ENCODE data around the gene FLOT1.
A peak's percentile ranks its signal among the peaks of the same experiment; 100 is the strongest.

Gene FLOT1

DNA sequence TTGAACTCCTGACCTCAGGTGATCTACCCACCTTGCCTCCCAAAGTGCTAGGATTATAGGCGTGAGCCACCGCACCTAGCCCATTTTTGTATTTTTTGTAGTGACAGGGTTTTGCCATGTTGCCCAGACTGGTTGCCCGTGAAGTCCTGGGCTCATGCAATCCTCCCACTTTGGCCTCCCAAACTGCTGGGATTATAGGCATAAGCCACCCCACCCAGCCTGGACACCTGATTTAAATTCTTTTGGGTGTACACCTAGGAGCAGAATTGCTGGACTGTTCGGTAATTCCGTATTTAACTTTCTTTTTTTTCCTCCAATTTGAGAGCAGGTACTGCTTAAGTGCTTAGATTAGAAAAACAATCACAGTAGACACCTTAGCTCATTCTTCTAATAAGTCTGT lies 46.1 kb downstream of the FLOT1 start:
- Histone ChIP-seq H3K27me3 (no peaks in the 10 kb centered on the region), H3K36me3 (peaks cover 49% of the 10 kb centered on the region), H3K4me3 (no peak overlapping the region), H3K4me1 (peaks cover 11% of the 10 kb centered on the region), H3K4me2 (no peak overlapping the region), H3K9ac (no peak overlapping the region), H3K9me3 (no peaks in the 10 kb centered on the region), H4K20me1 (no peaks in the 10 kb centered on the region), H3K27ac (no peak overlapping the region)
- TF ChIP-seq Cebpa-rat (IDR thresholded peaks at IDR 0.05) = no peak

- H4K20me1 ChIP-seq = no peaks in the 10 kb centered on the region
- peaks cover 34% of the 10 kb centered on the region for H3K4me1 ChIP-seq
- no peaks in the 10 kb centered on the region for H3K9me3 ChIP-seq
- H3K27ac ChIP-seq = peak overlapping the region; percentile 100
- TF ChIP-seq Cebpa-rat (IDR thresholded peaks at IDR 0.05) = no peak
- H3K27me3 ChIP-seq = no peaks in the 10 kb centered on the region
- peak overlapping the region; percentile 100 for H3K4me2 ChIP-seq
- H3K4me3 ChIP-seq = peak overlapping the region; percentile 91
- peak overlapping the region; percentile 100 for H3K9ac ChIP-seq
- H3K36me3 ChIP-seq = peaks cover 7% of the 10 kb centered on the region; the same call in 1 of the 2 replicates
Measured at GRCh38 chr6:30691208-30691847, 51.2 kb downstream of the FLOT1 start.

- H3K27ac ChIP-seq = peak within 1 kb of the TSS; percentile 100
Measured at GRCh38 chr6:30690403-30691207, 51.9 kb downstream of the FLOT1 start, which contains the start of gene NRM. Gene NRM, minus strand, starts transcription at chr6:30690984. Its CDS starts 10 bp downstream, at chr6:30690974.

DNA sequence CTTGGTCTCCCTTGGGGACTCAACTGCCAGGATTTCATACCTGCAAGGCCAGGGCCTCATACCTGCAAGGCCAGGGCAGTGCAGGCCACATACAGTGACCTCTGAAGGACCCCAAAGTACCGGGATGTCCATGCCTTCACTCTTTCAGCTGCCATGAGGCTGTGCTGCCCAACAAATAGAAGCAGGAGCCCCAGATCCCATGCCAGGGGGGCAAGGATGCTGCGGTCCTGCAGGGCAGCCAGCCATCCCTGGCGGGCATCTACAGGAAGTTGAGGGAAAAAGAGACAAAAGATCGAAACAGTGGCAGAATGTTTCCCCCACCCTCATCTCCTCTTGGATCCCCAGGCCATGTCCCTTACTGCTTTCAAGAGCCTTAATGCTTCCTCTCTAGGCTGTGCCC lies 52.5 kb downstream of the FLOT1 start:
- Histone ChIP-seq H3K27ac (peak overlapping the region; percentile 100), H3K4me2 (peak overlapping the region; percentile 100), H3K36me3 (peaks cover 3% of the 10 kb centered on the region; the same call in 1 of the 2 replicates), H3K9me3 (no peaks in the 10 kb centered on the region), H3K9ac (peak overlapping the region; percentile 100), H3K4me1 (peaks cover 34% of the 10 kb centered on the region), H3K27me3 (no peaks in the 10 kb centered on the region), H3K4me3 (peak overlapping the region; percentile 91), H4K20me1 (peaks cover 7% of the 10 kb centered on the region; the same call in 1 of the 2 replicates)
- TF ChIP-seq Cebpa-rat (IDR thresholded peaks at IDR 0.05) = no peak

More at GRCh38 chr6:30690403-30691207, 51.9 kb downstream of the FLOT1 start, which contains the start of gene NRM:
- Histone ChIP-seq H3K4me2 (peak within 1 kb of the TSS; percentile 100), H3K4me3 (peak within 1 kb of the TSS; percentile 91), H3K4me1 (peaks cover 34% of the 10 kb centered on the region), H4K20me1 (peaks cover under 1% of the 10 kb centered on the region; the same call in 1 of the 2 replicates), H3K36me3 (peaks cover 3% of the 10 kb centered on the region; the same call in 1 of the 2 replicates), H3K9me3 (no peaks in the 10 kb centered on the region), H3K27me3 (no peaks in the 10 kb centered on the region), H3K9ac (peak within 1 kb of the TSS; percentile 100)
- no peak for TF ChIP-seq Cebpa-rat (IDR thresholded peaks at IDR 0.05)

DNA sequence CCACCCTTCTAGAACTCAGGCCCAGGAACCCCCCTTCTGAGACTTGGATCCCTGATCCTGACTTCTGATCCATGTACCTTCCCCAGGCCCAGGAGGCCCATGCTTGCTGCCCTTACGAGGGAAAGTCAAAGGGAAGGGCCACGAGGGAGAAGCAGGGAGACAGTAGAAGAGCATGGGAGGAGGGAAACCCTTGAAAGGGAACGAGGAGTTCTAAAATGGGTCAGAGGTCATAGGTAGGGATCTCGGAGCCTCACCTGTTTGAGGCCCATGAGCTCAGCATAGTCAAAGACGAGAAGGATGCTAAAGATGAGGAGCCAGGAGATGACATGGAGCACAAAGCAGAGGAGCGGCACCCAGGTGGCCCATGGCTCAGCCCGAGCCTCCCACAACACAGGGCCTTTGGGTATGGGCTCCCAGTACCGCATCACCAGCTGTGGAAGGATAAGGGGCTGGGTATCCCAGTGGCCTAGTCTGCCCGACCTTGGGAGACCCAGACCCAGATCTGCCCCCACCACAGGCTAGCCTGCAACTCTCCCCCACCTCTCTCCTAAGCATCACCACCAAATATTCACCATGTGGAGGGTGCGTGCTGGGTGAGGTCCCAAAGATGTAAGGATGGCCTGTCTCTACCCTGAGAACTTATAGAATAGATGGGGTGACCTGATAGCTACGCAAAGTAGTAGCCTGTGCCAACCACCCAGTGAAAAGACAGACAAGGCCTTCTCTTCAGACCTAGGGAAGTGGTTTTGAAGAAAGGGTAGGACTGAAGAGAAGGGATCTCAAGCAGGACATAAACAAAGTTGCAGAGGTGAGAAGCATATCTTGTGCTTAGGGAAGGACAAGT lies 53.2 kb downstream of the FLOT1 start:
- no peaks in the 10 kb centered on the region for H3K9me3 ChIP-seq
- peak overlapping the region; percentile 91 for H3K4me3 ChIP-seq
- peaks cover 11% of the 10 kb centered on the region; the same call in 1 of the 2 replicates for H4K20me1 ChIP-seq
- H3K36me3 ChIP-seq = peaks cover 4% of the 10 kb centered on the region
- TF ChIP-seq Cebpa-rat (IDR thresholded peaks at IDR 0.05) = no peak
- H3K27ac ChIP-seq = peak overlapping the region; percentile 100
- H3K27me3 ChIP-seq = no peaks in the 10 kb centered on the region
- peaks cover 34% of the 10 kb centered on the region for H3K4me1 ChIP-seq
- peak overlapping the region; percentile 100 for H3K9ac ChIP-seq
- peak overlapping the region; percentile 100 for H3K4me2 ChIP-seq

GRCh38 chr6:30688569-30688968 lies 53.9 kb downstream of the FLOT1 start:
- peak overlapping the region; percentile 100 for H3K9ac ChIP-seq
- peaks cover 15% of the 10 kb centered on the region; the same call in 1 of the 2 replicates for H4K20me1 ChIP-seq
- H3K36me3 ChIP-seq = peaks cover 7% of the 10 kb centered on the region
- H3K27ac ChIP-seq = peak overlapping the region; percentile 100
- H3K4me1 ChIP-seq = peaks cover 34% of the 10 kb centered on the region
- no peak for TF ChIP-seq Cebpa-rat (IDR thresholded peaks at IDR 0.05)
- no peaks in the 10 kb centered on the region for H3K9me3 ChIP-seq
- H3K27me3 ChIP-seq = no peaks in the 10 kb centered on the region
- H3K4me2 ChIP-seq = peak overlapping the region; percentile 100
- H3K4me3 ChIP-seq = peak overlapping the region; percentile 91

DNA sequence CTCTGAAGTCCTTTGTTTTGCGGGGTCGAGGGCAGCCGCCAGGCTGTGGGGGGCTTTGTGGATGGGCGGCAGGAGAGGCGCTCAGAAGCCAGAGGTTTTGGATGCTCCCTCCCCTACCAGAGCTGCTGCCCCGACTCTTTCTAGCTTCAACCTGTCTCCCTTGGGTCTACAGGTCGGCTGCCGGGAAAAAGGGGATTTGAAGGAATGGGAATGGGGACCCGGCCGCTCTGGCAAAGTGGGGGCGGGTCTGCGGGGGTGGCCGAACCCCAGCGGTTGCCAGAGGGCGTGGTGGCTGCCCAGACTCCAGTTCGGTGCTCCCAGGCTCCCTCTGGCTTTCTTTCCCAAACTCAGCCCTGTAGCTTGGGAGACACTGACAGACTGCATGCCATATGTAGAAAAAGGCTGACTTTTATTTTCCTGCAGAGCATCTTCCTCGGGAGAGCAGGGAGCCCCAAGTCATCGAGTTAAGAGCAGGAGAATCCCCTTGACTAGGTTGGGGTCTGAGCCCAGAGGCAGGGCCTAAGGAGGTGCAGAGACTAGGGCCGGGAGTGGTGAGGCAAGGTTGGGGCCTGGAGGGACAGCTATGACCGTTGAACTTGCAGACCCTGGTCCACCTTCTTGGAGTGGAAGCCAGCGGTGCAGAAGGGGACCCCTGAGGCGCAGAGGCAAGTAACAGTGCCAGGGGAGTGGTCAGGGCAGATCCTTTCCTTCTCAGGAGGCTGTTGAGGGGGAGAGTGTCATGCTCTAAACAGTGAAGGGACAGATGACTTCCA lies 54.6 kb downstream of the FLOT1 start:
- H3K4me1 ChIP-seq = peaks cover 34% of the 10 kb centered on the region
- no peak for TF ChIP-seq Cebpa-rat (IDR thresholded peaks at IDR 0.05)

GRCh38 chr6:30686908-30687658 lies 55.4 kb downstream of the FLOT1 start:
- Histone ChIP-seq H3K4me2 (peak overlapping the region; percentile 100), H4K20me1 (peaks cover 24% of the 10 kb centered on the region), H3K36me3 (peaks cover 10% of the 10 kb centered on the region), H3K4me1 (peaks cover 30% of the 10 kb centered on the region), H3K27me3 (no peaks in the 10 kb centered on the region), H3K27ac (peak overlapping the region; percentile 100), H3K9me3 (no peaks in the 10 kb centered on the region), H3K4me3 (peak overlapping the region; percentile 91), H3K9ac (peak overlapping the region; percentile 100)
- no peak for TF ChIP-seq Cebpa-rat (IDR thresholded peaks at IDR 0.05)

More for the DNA sequence above, 54.6 kb downstream of the FLOT1 start:
- Histone ChIP-seq H3K36me3 (peaks cover 10% of the 10 kb centered on the region), H3K4me2 (peak overlapping the region; percentile 100), H3K27me3 (no peaks in the 10 kb centered on the region), H4K20me1 (peaks cover 21% of the 10 kb centered on the region; the same call in 1 of the 2 replicates), H3K27ac (peak overlapping the region; percentile 100), H3K9me3 (no peaks in the 10 kb centered on the region), H3K9ac (peak overlapping the region; percentile 100), H3K4me3 (peak overlapping the region; percentile 91)
